Hepatocyte (in vitro differentiated cells): ENCODE results near the gene CDH4. TPM values are rescaled to one million over a fixed set of nuclear protein-coding genes. Genes with fewer than 3 reads are reported as not detected.

Experiments
- DNase-seq: peaks from one replicate; pipeline ENCODE4 v3.0.0-alpha.2; 2016; ENCODE audit warnings: low spot score
- H2AFZ ChIP-seq: fragments of 200-600 bp; sonication (generic); 2 replicates; pipeline ENCODE4 v1.6.0; 2016; ENCODE audit warnings: antibody characterized with exemption, mild to moderate bottlenecking
- H3K27ac ChIP-seq: fragments of 200-600 bp; sonication (generic); 2 replicates; pipeline ENCODE4 v1.5.1; 2016; ENCODE audit warnings: mild to moderate bottlenecking
- H3K27me3 ChIP-seq: fragments of 200-600 bp; sonication (generic); 2 replicates; pipeline ENCODE4 v1.6.1; 2016
- H3K36me3 ChIP-seq: fragments of 200-600 bp; sonication (generic); replicated peaks from 2 replicates; pipeline ENCODE4 v1.5.1; 2016; ENCODE audit warnings: low read depth; ENCODE audit not compliant: insufficient read depth
- H3K4me1 ChIP-seq: fragments of 200-600 bp; sonication (generic); 2 replicates; pipeline ENCODE4 v1.5.1; 2016; ENCODE audit warnings: mild to moderate bottlenecking, moderate library complexity; ENCODE audit not compliant: insufficient read depth
- H3K4me2 ChIP-seq: fragments of 200-600 bp; sonication (generic); 2 replicates; pipeline ENCODE4 v1.6.0; 2016
- H3K4me3 ChIP-seq: fragments of 200-600 bp; sonication (generic); 2 replicates; pipeline ENCODE4 v1.5.1; 2016; ENCODE audit warnings: mild to moderate bottlenecking
- H3K79me2 ChIP-seq: fragments of 200-600 bp; sonication (generic); 2 replicates; pipeline ENCODE4 v1.6.0; 2017; ENCODE audit warnings: mild to moderate bottlenecking
- H3K9me2 ChIP-seq: fragments of 200-600 bp; sonication (generic); replicated peaks from 2 replicates; pipeline ENCODE4 v1.6.0; 2017; ENCODE audit warnings: mild to moderate bottlenecking; ENCODE audit not compliant: insufficient read depth
- H3K9me3 ChIP-seq: fragments of 200-600 bp; sonication (generic); 2 replicates; pipeline ENCODE4 v1.5.1; 2016; ENCODE audit warnings: low read depth, mild to moderate bottlenecking
- H4K20me1 ChIP-seq: fragments of 200-600 bp; sonication (generic); 2 replicates; pipeline ENCODE4 v1.6.0; 2016; ENCODE audit warnings: mild to moderate bottlenecking; ENCODE audit not compliant: insufficient read depth, poor library complexity, severe bottlenecking
- EZH2 ChIP-seq: fragments of 200-600 bp; sonication (generic); IDR thresholded peaks from 2 replicates; pipeline ENCODE4 v1.6.1; 2016; ENCODE audit warnings: antibody characterized with exemption, mild to moderate bottlenecking, borderline replicate concordance
- EZH2phosphoT487 ChIP-seq: fragments of 200-600 bp; sonication (generic); IDR thresholded peaks from one replicate; pipeline ENCODE4 v1.6.1; 2018; ENCODE audit warnings: antibody characterized with exemption, mild to moderate bottlenecking, low read depth, moderate library complexity; ENCODE audit not compliant: unreplicated experiment, severe bottlenecking
- WGBS: methylation state at CpG from one replicate; pipeline ENCODE4 v1.1.6; 2016; ENCODE audit warnings: low lambda C conversion rate; ENCODE audit errors: missing lambda C conversion rate; 5-methylcytosine and 5-hydroxymethylcytosine counted together
- polyA plus RNA-seq: library from polyadenylated mRNA; unstranded; fragments of >200 nt; fragmentation: Nextera tagmentation; extraction: Ambion mirVana; gene quantifications from 2 replicates; pipeline ENCODE4 v1.2.1, GENCODE V29; 2016
- total RNA-seq: library from RNA; depleted of rRNA; stranded (reverse); fragments of >200 nt; gene quantifications from 2 replicates; pipeline ENCODE4 v1.2.3, GENCODE V29; 2014
- TF ChIP-seq, protein P1 (sequence below): fragments of 200-600 bp; sonication (generic); IDR thresholded peaks from 2 replicates; pipeline ENCODE4 v1.5.1; 2016; ENCODE audit warnings: antibody characterized with exemption, mild to moderate bottlenecking; ENCODE audit not compliant: poor library complexity

The CDH4 gene
- total and polyA plus RNA-seq, 2 experiments from 2014 or later = 0.53 to 0.73 TPM

GRCh38 chr20:61881861-61882260 lies 629.8 kb downstream of the CDH4 start:
- no peak for TF ChIP-seq EZH2phosphoT487
- TF ChIP-seq EZH2 = no peak
- TF ChIP-seq, protein P1, sequence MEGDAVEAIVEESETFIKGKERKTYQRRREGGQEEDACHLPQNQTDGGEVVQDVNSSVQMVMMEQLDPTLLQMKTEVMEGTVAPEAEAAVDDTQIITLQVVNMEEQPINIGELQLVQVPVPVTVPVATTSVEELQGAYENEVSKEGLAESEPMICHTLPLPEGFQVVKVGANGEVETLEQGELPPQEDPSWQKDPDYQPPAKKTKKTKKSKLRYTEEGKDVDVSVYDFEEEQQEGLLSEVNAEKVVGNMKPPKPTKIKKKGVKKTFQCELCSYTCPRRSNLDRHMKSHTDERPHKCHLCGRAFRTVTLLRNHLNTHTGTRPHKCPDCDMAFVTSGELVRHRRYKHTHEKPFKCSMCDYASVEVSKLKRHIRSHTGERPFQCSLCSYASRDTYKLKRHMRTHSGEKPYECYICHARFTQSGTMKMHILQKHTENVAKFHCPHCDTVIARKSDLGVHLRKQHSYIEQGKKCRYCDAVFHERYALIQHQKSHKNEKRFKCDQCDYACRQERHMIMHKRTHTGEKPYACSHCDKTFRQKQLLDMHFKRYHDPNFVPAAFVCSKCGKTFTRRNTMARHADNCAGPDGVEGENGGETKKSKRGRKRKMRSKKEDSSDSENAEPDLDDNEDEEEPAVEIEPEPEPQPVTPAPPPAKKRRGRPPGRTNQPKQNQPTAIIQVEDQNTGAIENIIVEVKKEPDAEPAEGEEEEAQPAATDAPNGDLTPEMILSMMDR = no peak

DNA sequence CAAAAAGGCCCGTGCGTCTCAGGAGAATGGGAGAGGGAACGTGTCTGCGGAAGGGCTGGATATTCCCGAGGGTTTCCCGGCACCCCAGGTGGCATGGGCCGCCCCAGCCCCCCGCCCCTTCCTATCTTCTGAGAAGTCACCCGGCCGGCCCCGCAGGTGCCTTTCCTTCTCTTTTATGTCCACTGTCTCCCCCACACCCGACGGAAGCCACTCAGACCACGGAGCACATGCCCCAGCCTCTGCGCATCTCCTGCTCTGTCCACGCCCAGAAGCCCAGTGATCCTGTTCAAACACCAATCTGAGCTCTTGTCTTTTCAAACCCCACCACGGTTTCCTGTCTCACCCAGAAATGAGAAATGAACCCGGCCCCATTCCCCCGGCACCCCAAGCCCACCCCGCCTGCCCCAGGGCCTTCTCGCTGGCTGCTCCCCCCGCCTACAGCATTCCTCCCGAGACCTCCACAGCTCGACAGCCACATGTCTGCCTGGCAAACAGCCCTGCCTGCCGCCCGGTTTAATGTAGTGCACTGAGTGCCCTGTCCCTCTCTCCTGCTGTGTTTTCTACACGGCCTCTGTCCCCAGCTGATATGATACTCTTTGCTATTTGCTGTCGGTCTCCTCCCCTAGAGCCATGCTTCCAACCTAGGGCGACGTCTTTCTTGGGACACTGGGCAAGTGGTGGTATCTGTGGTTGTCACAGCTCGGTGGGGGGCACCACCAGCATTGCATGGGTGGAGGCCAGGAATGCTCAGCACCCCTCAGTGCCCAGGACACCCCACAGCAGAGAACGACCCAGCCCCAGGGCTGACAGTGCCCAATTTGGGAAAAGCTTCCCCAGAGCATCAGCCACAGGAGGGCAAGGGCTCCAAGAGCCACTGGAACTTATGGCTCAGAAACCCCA lies 630.9 kb downstream of the CDH4 start:
- Histone ChIP-seq H3K9me2 (no peaks in the 10 kb centered on the region), H3K4me1 (peaks cover 4% of the 10 kb centered on the region), H3K4me3 (no peak overlapping the region), H3K9me3 (no peaks in the 10 kb centered on the region), H3K79me2 (no peaks in the 10 kb centered on the region), H2AFZ (no peak overlapping the region), H3K4me2 (no peak overlapping the region), H3K27me3 (no peaks in the 10 kb centered on the region), H4K20me1 (no peaks in the 10 kb centered on the region), H3K36me3 (no peaks in the 10 kb centered on the region), H3K27ac (no peak overlapping the region)
- TF ChIP-seq EZH2phosphoT487 (no peak), EZH2 (no peak)
- TF ChIP-seq, protein P1 = no peak
- WGBS = 76% methylated on average over 24 of the region's 32 CpGs
- no peak for DNase-seq

More at GRCh38 chr20:61881861-61882260, 629.8 kb downstream of the CDH4 start:
- Histone ChIP-seq H3K27ac (no peak overlapping the region), H3K27me3 (no peaks in the 10 kb centered on the region), H2AFZ (no peak overlapping the region), H4K20me1 (no peaks in the 10 kb centered on the region), H3K36me3 (no peaks in the 10 kb centered on the region), H3K9me3 (no peaks in the 10 kb centered on the region), H3K4me3 (no peak overlapping the region), H3K4me1 (peaks cover 4% of the 10 kb centered on the region), H3K79me2 (no peaks in the 10 kb centered on the region), H3K9me2 (no peaks in the 10 kb centered on the region), H3K4me2 (no peak overlapping the region)
- WGBS = 84% methylated on average over 13 of the region's 13 CpGs
- no peak for DNase-seq

- DNase-seq = no peak
- Histone ChIP-seq H3K79me2 (no peaks in the 10 kb centered on the region), H3K9me2 (no peaks in the 10 kb centered on the region), H3K27ac (no peak overlapping the region), H4K20me1 (no peaks in the 10 kb centered on the region), H3K36me3 (no peaks in the 10 kb centered on the region), H3K4me1 (peaks cover 4% of the 10 kb centered on the region), H3K4me3 (no peak overlapping the region), H2AFZ (no peak overlapping the region), H3K27me3 (no peaks in the 10 kb centered on the region), H3K4me2 (no peak overlapping the region), H3K9me3 (no peaks in the 10 kb centered on the region)
- TF ChIP-seq, protein P1 = no peak
- TF ChIP-seq EZH2 = no peak
- TF ChIP-seq EZH2phosphoT487 = no peak
- 78% methylated on average over 14 of the region's 14 CpGs for WGBS
Observed at GRCh38 chr20:61883857-61884393, 631.9 kb downstream of the CDH4 start.
